ENCODE data around the gene PSG6.
"Not testable (repeated sequence)": the region's sequence is repeated elsewhere in the genome, so short reads cannot be mapped to it uniquely, and the experiment has no call there.

PSG6 gene

DNA sequence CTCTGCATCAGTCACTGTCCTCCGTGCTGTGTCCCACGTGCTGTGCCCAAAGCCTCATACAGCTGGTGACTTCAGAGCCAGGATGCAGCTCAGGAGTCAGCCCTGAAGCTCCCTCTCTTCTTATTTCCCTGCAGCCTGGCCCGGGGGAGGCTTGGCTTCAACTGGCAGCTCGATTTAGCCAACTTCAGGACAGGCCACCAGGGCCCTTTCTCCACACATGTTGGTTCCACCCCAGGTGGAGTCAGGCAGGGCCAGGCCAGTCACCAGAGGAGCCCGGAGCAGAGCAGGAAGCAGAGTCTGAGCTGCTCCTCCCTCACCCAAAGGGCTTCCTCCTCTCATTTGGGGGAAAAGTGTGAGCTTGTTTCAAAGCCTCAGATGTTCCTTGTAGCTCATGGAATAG lies 11.5 kb downstream of the PSG6 start:
- DNase-seq (ENCODE audit: low read depth), result not testable (repeated sequence)

DNA sequence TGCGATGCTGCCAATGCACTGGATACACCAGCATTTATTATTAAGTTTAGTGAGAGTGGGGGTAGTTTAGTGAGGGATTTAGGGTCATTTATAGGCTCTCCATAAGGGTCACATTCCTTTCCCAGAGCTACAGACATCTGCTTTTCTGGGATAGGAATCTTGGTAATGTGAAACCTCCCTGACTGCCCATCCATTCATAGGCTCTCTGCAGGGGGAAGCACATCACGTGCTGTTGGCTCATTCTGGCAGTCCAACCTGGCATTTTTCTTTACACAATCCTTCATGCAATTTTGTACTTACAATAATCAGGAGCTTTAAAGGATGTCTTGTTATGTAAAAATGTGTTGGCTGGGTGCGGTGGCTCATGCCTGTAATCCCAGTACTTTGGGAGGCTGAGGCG lies 17.1 kb downstream of the PSG6 start:
- DNase-seq (ENCODE audit: low read depth), result not testable (repeated sequence)

DNA sequence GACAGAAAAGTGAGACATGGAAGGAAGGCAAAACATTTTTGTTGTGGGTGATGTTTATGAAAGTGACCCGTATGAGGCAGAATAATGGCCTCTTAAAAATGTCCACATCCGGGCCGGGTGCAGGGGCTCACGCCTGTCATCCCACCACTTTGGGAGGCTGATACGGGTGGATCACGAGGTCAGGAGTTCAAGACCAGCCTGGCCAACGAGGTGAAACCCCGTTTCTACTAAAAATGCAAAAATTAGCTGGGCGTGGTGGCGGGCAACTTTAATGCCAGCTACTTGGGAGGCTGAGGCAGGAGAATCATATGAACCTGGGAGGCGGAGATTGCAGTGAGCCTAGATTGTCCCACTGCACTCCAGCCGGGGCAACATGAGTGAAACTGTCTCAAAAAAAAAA lies 18.0 kb downstream of the PSG6 start:
- not testable (repeated sequence) for DNase-seq (ENCODE audit: low read depth)

DNA sequence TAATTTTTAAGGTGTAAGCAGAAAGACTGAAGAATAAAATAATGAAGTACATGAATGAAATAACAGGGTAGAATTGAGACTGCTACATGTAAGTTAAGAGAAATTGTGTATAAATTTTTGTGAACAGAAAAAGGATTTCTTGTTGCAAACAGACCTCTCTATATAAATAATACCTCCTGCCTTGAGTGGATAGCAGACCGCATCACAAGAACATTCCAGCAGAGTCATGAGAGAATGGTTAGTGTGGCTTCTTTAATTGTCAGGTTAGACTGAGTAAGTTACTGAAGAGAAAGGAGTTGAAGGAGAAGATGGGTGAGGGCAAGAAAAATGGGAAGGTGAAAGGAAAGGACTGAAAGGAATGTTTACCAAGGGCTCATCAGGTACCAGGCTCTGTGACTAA lies 18.6 kb downstream of the PSG6 start:
- DNase-seq (ENCODE audit: low read depth), result not testable (repeated sequence)

DNA sequence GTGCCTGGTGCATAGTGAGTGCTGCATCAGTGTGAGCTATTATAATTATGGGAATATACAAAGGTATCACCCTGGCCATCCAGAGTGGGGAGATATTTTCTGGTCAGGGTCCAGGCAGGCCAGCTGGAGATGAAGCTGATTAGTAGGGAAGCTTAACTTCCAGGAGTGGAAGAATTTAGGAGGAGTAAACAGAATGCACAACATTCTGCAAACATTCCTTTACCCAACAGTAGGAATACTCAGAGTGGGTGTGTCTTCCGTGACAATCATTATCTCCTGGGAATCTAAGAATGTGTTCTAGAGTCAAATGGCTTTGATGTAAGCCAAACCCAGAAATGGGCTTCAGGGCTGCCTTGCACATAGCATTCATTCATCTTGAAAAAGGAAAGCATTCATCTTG lies 19.0 kb downstream of the PSG6 start:
- DNase-seq (ENCODE audit: low read depth), result not testable (repeated sequence)

DNA sequence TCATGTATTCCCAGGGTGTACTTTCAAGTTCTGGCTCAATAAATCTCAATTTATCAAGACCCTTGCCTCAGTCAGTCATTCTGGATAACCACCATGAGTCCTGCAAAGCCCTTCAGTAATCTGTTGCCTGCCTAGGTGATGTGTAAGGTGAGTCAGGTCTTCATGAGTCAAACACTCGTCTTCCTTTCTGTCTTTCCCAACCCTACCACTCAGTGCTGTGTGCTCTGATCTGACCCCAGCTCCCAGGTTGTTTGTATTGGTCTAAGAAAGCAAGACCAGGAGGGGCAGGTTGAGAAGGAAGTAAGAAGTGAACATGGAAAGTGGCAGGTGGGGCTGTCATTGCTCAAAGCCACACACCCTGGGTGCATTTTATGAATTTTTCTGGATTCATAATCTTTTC lies 20.0 kb downstream of the PSG6 start:
- DNase-seq (ENCODE audit: low read depth), result not testable (repeated sequence)

DNA sequence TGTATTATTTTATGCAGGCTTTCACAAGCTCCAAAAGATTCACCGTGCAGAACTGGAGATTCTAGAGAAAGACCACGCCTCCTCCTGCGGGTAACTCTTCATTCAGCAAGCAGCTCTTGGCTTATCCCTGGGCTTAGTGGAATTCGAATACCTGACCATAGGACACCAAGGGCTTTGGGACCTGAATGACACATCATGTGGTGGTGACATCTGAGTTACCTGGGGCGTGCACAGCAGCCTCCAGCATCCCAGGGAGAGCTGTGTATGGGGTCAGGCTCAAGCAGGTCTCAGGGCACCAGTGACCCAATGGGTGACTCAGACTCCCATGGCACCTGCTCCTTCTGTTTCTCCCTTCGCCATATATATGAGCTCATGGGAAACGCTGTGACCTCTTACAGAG lies 27.2 kb downstream of the PSG6 start:
- not testable (repeated sequence) for DNase-seq (ENCODE audit: low read depth)

DNA sequence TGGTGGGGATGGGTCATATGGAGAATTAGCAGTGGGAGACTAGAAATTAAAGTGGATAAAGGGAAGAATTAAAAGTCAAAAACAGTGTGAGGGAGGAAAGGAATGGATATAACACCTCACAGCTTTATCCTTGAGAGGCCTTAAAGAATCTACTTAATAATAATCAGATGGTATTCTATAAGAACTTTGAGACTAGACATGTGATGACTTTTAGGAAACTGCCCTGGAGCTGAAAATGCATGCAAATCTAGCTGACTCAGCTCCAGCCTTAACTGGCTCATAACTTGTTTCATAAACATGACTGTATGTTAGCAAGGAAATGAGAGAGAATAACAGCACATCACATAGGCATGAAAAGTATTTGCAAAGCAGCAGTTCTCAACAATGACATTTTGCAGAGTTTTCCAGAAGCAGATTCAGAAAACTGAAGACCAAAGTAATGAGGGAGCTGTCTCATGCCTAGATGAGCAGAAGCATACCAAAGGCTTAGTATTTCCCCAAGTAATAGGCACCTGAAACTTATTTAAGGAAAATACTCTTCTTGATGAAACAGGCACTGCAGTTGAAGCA lies 29.7 kb downstream of the PSG6 start:
- DNase-seq (ENCODE audit: low read depth), result not testable (repeated sequence)

DNA sequence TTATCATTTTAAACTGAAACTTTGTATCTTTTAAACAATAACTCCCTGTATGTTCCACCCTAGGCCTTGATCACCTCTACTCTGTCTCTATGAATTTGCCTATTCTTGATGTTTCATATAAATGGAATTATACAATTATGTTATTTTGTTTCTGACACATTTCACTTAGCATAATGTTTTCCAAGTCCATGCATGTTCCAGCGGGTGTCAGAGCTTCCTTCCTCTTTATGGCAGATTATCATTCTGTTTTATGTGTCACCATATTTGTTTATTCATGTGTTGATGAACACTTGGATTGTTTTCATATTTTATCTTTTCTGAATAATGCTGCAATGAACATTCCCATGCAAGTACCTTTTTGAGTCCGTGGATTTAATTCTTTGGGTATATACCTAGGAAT lies 35.0 kb downstream of the PSG6 start:
- DNase-seq (ENCODE audit: low read depth), result not testable (repeated sequence)

DNA sequence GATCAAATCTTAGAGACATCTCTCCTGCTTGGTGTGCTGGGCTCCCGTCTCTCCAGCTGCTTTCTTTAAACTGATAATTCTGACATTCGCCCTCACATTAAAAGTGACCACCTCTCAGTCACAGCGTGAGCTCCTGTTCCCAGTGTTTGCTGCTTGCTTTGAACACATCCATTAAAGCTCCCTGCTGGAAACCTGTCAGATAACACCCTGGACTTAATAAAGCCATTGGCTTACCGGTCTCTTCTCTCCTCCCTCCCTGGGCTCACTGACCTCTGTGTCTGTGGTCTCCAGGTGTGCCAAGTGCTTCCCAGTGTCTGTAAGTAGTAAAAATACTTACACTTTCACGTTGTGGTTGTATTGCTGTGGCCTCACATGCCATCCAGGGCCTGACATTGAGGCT lies 35.7 kb downstream of the PSG6 start:
- not testable (repeated sequence) for DNase-seq (ENCODE audit: low read depth)

DNA sequence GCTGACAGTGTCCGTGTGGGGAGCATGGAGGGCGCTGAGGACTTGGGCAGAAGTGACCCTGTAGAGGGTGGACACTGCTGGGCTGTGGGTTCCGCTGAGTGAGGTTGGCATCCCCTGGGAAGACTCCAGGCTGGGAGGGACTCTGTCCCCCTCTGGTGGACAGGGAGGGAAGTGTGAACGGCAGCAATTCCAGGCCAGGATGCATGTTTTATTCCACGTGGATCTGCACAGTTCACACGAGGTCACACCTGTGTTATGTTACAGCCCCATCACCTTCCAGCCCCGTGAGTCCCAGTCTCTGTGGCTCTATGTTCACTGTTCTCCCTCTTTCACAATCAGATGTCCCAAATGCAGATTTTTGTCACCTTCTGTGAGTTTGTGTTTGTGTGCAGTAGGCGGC lies 36.4 kb downstream of the PSG6 start:
- DNase-seq (ENCODE audit: low read depth), result not testable (repeated sequence)

DNA sequence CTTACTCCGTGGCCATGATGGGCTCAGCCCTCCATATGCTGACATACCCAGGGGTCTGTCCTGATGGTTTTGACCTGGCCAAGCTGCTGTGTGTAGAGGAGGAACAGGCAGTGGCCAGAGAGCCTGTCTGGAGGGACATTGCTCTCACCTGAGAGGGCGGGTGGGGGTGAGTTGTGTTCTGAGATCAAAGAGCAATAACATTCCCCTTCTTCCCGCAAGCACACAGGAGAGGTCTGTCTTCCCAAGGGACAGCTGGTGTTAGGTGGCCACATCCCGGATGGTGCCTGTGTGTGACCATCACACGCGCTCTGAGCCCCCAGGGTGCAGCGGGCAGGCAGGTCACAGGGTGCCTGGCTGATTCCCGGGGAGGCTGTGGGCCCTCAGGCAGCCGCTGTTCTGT lies 37.1 kb downstream of the PSG6 start:
- DNase-seq (ENCODE audit: low read depth), result not testable (repeated sequence)

DNA sequence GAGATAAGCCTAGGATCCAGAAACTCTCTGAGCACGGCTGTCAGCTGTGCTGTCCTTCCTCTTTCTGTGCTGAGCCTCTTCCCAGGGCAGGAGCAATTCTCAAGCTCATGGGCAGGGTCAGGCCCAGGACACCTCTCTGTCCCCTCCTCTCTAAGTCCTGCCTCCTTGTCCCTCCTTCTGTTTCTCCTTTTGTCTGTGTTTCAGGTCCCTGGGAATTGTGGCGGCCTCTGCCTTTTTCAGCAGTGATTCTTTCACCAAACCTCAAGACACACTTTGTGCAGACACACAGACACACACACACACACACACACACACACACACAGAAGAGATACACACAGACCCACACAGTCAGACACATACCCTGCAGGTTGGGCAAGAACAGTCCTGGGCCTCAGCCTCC lies 38.1 kb downstream of the PSG6 start, which contains the start of gene PSG1:
Gene PSG1, minus strand, starts transcription at position 101 of the 400 bp plus-strand sequence. CDS start 132 bp downstream, outside the sequence.
- no peak for DNase-seq (ENCODE audit: low read depth)

DNA sequence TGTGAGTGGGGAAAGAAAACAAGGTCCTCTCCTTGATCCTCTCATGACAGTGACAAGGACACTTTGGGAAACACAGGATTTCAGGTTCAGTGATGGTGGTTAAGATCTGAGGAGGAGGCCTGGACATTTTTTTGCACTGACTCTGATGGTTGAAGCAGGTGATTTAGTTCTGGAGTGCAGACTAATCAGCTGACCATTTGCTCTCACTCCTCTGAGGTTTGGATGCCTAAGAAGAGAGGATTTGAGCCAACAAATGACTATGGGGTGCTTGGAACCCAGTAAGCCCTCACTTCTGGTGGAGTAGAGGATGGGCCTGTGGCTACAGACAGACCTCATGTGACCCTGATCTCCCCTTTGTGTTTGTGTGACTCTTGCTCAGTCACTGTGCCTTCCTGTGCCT lies 41.1 kb downstream of the PSG6 start:
- DNase-seq (ENCODE audit: low read depth), result not testable (repeated sequence)

DNA sequence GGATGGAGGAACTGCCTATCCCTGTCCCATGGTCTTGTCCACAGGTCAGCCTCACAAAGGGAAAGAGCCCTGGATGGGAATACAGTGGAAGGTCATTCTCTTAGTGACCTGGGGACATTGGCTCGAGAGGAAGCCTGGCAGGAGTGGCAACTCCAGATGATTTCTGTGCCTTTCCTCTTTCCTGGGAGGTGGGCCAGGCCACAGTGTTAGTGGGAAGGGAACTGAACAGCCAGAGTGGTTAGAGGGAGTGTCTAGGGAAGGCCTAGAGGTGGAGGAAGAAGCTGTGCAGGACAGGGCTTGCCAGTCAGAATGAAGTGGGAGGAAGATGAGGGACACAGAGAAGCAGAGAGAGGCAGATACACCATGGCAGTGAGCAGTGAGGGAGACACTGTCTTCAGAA lies 41.8 kb downstream of the PSG6 start:
- DNase-seq (ENCODE audit: low read depth), result not testable (repeated sequence)

DNA sequence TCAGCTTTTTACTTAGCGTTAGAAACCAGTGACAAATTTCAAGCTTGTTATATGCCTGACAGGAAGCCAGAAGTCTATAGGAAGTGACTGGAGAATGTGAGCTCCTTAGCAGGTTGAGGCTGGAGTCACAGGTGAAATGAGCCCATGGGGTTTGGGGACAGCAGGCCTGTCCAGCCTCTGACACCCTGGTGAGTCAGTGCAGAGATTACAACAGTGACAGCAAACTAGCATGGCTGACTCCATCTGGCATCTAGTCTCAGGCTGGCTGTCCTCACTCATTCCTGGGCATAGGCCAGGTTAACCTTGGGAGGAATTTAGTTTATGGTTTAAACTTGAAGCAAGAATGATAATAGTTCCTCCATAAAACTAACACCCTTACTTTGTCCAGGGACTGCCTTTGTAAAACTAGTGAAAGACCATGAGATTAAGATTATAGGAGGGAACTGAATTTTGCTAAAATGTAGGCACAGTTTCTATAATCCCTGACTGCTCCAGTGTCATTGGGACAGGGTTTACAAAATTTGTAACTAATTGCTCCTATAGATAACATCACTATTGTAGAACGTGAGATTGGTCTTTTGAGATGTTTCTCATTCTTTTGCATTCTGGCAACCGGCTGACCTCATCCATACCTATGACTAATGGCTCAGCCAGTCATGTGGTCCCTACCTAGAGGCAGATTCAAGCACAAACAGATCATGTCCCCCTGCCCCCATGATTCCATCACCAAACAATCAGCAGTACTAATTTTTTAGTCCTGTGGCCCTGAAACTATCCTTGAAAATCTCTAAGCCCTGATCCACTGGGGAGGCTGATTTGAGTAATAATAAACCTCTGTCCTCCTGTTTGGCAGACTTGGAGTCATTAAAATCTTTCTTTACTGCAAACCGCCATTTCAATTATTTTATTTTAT lies 42.5 kb downstream of the PSG6 start:
- DNase-seq (ENCODE audit: low read depth), result not testable (repeated sequence)

DNA sequence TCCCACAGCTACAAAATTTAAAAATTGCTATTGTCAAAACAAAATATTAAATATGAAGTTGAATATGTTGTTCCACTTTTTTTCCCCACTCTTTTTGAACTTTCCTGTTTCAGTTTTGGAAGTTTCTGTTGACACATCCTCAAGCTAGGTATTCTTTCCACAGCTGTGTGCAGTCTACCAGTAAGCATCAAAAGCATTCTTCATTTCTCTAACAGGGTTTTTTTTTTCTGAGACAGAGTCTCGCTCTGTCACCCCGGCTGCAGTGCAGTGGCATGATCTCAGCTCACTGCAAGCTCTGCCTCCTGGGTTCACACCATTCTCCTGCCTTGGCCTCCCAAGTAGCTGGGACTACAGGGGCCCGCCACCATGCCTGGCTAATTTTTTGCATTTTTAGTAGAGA lies 43.6 kb downstream of the PSG6 start:
- DNase-seq (ENCODE audit: low read depth), result not testable (repeated sequence)

DNA sequence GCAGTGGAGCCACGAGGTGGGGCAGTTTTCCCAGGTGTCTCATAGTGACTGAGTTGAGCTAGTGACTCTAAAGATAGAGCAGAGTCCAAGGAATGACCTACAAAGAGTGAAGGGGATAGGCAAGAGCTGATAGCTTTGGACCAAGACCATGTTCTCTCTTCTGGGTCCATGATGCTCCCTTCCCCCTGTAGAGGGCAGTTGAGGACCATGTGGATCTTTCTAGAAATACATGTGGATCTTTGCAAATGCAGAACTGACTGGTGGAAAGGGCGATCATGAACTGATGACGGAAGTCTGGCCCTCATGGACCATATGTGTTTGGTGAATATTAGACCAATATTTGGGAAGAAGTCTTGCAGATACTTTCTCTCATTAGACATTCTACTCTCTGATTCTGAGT lies 45.1 kb downstream of the PSG6 start:
- DNase-seq (ENCODE audit: low read depth), result no peak

DNA sequence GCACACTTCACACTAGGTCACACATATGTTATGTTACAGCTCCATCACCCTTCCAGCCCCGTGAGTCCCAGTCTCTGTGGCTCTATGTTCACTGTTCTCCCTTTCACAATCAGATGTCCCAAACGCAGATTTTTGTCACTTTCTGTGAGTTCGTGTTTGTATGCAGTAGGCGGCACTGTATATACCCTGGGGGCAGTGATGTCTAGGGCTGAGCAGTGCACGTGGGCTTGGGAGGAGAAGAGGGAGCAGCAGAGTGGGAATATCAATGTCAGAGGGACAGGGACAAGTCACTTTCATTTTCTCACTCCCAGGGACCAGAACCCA lies 60.2 kb downstream of the PSG6 start:
- no peak for DNase-seq (ENCODE audit: low read depth)

DNA sequence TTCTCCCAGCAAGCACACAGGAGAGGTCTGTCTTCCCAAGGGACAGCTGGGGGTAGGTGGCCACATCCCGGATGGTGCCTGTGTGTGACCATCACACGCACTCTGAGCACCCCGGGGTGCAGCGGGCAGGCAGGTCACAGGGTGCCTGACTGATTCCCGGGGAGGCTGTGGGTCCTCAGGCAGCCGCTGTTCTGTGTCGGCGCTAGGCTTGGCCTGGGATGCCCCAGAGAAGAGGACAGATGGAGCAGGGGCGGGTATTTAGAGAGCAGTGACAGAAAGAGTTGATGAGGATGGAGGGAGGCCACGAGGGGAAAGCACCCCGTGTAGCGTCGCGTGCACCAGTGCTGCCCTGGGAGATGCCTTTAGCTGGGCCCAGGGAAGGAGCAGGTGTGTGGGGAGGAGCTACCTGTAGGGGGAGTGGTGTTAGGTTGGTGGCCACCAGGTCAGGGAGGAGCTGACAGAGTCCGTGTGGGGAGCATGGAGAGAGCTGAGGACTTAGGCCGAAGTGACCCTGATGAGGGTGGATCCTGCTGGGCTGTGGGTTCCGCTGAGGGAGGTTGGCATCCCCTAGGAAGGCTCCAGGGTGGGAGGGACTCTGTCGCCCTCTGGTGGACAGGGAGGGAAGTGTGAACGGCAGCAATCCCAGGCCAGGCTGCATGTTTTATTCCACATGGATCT lies 60.7 kb downstream of the PSG6 start:
- DNase-seq (ENCODE audit: low read depth), result not testable (repeated sequence)

DNA sequence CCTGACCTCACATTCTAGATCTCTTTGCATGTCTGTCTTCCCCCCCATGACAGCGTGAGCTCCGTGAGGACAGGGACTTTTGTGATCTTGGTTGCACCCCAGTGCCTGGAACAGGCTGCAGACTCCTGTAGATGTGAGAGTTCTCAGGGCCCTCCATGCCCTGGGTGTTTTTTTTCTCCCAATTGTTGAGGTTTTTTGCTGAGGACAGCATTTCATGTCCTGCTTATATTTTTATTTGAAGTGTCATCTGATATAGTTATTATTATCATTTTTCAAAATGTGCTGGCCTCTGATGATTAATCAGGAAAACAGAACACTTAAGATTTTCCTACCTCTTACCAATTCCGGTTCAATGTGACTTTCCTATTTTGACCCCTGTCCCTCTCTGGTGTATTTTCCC lies 62.9 kb downstream of the PSG6 start:
- not testable (repeated sequence) for DNase-seq (ENCODE audit: low read depth)

DNA sequence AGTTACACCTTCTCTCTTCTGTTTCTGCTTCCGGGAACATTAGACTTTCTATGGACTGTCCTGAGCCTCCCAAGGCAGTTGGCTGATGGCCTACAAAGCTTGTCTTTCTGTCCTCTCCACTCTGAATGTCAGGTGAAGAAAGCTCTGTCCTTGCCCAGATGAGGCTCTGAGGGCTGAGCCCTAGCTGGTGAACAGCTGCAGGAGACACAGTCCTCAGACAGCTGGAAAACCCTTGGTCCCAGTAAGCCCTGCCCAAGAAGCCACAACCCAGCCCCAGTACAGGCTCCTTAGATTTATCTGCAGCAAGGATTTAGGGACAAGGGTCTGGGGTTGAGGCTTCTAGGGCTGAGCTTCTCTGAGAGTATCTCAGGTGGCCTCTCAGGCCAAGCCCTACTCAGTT lies 64.5 kb downstream of the PSG6 start:
- not testable (repeated sequence) for DNase-seq (ENCODE audit: low read depth)

DNA sequence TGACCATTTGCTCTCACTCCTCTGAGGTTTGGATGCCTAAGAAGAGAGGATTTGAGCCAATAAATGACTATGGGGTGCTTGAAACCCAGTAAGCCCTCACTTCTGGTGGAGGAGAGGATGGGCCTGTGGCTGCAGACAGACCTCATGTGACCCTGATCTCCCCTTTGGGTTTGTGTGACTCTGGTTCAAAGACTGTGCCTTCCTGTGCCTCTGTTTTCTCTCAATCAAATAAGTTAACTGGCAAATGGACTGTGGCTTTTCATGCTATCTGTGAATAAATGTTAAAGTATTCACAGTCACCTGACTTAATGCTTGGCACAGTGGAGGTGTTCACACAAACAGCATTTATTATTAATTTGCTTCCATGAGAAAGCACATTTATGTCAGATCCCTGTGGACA lies 64.9 kb downstream of the PSG6 start:
- not testable (repeated sequence) for DNase-seq (ENCODE audit: low read depth)

Measured in T follicular helper cell (primary cell).